ENCODE measurements around the gene SEMA3F.

GRCh38 chr3:50139308-50139707 is 15.8 kb upstream of the SEMA3F start:
- no peak for TF ChIP-seq POLR2AphosphoS5 (IDR thresholded peaks at IDR 0.05; ENCODE audit: low read depth)
- no peak for TF ChIP-seq CTCF (IDR thresholded peaks at IDR 0.05; ENCODE audit: insufficient read depth, low read length)
